Measurements from ENCODE around the gene OR51D1. TPM values are rescaled to one million over a fixed set of nuclear protein-coding genes. Genes with fewer than 3 reads are reported as not detected.

OR51D1 gene
- total RNA-seq, result not detected in 2 replicates

GRCh38 chr11:4636962-4637661, at the start of gene OR51D1:
OR51D1 (plus strand) TSS chr11:4637477; CDS start chr11:4639791, 2,314 bp downstream.

GRCh38 chr11:4593739-4594138, 43.5 kb upstream of the OR51D1 start, which contains the start of gene OR52I1:
OR52I1 (plus strand) TSS chr11:4594039; CDS start chr11:4594039, 0 bp downstream.

GRCh38 chr11:4607781-4608666, 29.3 kb upstream of the OR51D1 start, which contains the start of gene TRIM68:
TRIM68 (minus strand) TSS chr11:4608231; CDS start chr11:4605504, 2,727 bp downstream.

GRCh38 chr11:4643682-4644081, 6.4 kb downstream of the OR51D1 start, which contains the start of gene OR51E1:
OR51E1 (plus strand) TSS chr11:4643982; CDS start chr11:4652527, 8,545 bp downstream.

Other genes with a start within 250 kb of the OR51D1 start
- gene TRIM21, start 243.8 kb upstream of the OR51D1 start, total RNA-seq, result 10.3 and 15.2 TPM in 2 replicates
- gene OR52K2, start 188.2 kb upstream of the OR51D1 start, total RNA-seq, result not detected in 2 replicates
- not detected in 2 replicates for gene OR52K1, start 154.8 kb upstream of the OR51D1 start, total RNA-seq
- gene OR52M1, start 92.3 kb upstream of the OR51D1 start, total RNA-seq, result not detected in 2 replicates
- gene OR52I2, start 55.7 kb upstream of the OR51D1 start, total RNA-seq, result not detected in 2 replicates
- not detected in 2 replicates for gene OR52I1, start 43.4 kb upstream of the OR51D1 start, total RNA-seq
- 6.2 and 8.1 TPM in 2 replicates for gene TRIM68, start 29.2 kb upstream of the OR51D1 start, total RNA-seq
- gene OR51E1, start 6.5 kb downstream of the OR51D1 start, total RNA-seq, result not detected in 2 replicates
- gene OR51E2, start 60.4 kb downstream of the OR51D1 start, total RNA-seq, result not detected in 2 replicates
- gene MMP26, start 67.3 kb downstream of the OR51D1 start, total RNA-seq, result not detected in 2 replicates
- gene OR51F1, start 132.5 kb downstream of the OR51D1 start, total RNA-seq, result not detected in 2 replicates
- not detected in 2 replicates for gene OR52R1, start 166.9 kb downstream of the OR51D1 start, total RNA-seq
- gene OR51F2, start 183.8 kb downstream of the OR51D1 start, total RNA-seq, result not detected in 2 replicates
- gene OR51S1, start 211.7 kb downstream of the OR51D1 start, total RNA-seq, result not detected in 2 replicates
- gene OR51T1, start 244.4 kb downstream of the OR51D1 start, total RNA-seq, result 0.13 TPM in 1 of 2 replicates, not detected in the other